ENCODE results near the gene IDH1. TPM values are rescaled to one million over a fixed set of nuclear protein-coding genes. Genes with fewer than 3 reads are reported as not detected.

IDH1 gene
- total RNA-seq = 211 and 239 TPM in 2 replicates

GRCh38 chr2:208254871-208255556, at the start of gene IDH1:
IDH1 (minus strand) TSS chr2:208255071; CDS start chr2:208251551, 3,520 bp downstream.

DNA sequence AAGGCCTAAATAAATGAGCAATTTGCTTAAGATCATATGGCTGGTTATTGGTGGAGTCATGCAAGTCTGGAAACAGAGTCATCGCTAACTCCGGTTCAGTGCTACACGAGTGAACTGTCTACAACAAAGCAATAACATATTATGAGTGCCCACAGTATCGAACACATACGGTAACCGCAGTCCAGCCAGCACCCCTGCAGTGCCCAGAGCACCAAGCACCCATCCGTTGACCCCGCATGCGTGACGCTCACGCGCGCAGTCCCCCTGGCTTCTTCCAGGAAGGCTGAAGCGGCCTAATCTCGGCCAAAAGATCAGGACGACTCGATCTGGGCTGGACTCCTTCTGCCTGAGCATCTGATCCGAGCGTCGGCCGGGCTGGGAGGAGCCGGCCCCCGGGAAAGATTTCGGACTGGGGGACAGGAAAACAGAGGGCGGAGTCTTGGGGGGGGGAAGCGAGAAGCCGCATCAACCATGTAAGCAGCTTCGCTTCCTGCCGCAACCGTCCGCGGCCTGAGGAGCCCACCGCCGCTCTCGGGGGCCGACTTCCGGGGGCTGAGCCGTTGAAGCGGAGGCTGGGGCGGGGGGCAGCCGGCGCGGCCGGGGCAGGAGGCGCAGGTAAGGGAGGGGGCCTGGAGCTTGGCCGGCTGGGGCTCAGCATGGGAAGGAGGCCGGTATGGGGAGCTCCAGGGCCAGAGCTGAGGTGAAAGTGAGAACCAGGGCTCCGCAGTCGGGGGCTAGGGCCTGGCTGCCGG, 11.1 kb upstream of the IDH1 start, which contains the start of gene PIKFYVE:
TSS of gene PIKFYVE (plus strand) at position 455 of the 752 bp plus-strand sequence. CDS start 5,265 bp downstream, outside the sequence.

GRCh38 chr2:208189810-208190503, 64.9 kb downstream of the IDH1 start, which contains the start of gene C2orf80:
C2orf80 (minus strand) TSS chr2:208190030; CDS start chr2:208186986, 3,044 bp downstream.

Other genes with a start within 250 kb of the IDH1 start
- 4.6 and 6.2 TPM in 2 replicates for gene PLEKHM3, start 229.5 kb downstream of the IDH1 start, total RNA-seq
- gene CRYGD, start 130.5 kb downstream of the IDH1 start, total RNA-seq = not detected in 2 replicates
- not detected in 2 replicates for gene CRYGC, start 125.2 kb downstream of the IDH1 start, total RNA-seq
- gene CRYGB, start 108.9 kb downstream of the IDH1 start, total RNA-seq = not detected in 2 replicates
- gene CRYGA, start 91.5 kb downstream of the IDH1 start, total RNA-seq = not detected in 2 replicates
- gene C2orf80, start 65.0 kb downstream of the IDH1 start, total RNA-seq = not detected in 2 replicates
- gene PIKFYVE, start 11.2 kb upstream of the IDH1 start, total RNA-seq = 13.8 and 21.3 TPM in 2 replicates
- gene PTH2R, start 151.7 kb upstream of the IDH1 start, total RNA-seq = not detected in 2 replicates